ENCODE data around the gene KIF18B. TPM values are rescaled to one million over a fixed set of nuclear protein-coding genes. Genes with fewer than 3 reads are reported as not detected.

The KIF18B gene
- total and polyA plus RNA-seq, 2 donors (not counting 3 experiments of a cell fraction or from before 2014, with no cell fraction given), result 24.5 to 50.3 TPM

- no peak overlapping the region for H3K4me3 ChIP-seq (replicated peaks in 1 of 3; ENCODE audit: insufficient read depth in 1 of 3, low read depth in 1 of 3, low read length in 3 of 3)
- no peak overlapping the region for H3K9ac ChIP-seq (replicated peaks; ENCODE audit: extremely low read depth, insufficient read depth, low read length)
- no peaks in the 10 kb centered on the region for H3K9me1 ChIP-seq (replicated peaks; ENCODE audit: control insufficient read depth, extremely low read depth, insufficient read depth, low read length)
- H3K4me2 ChIP-seq (ENCODE audit: insufficient read depth, low read length), result no peak overlapping the region
- H3K79me2 ChIP-seq (ENCODE audit: control insufficient read depth, insufficient read depth, low read length), result no peaks in the 10 kb centered on the region
- intact Hi-C loops (cut with micrococcal nuclease) (no loop called here), dilution Hi-C loops (cut with MboI; ENCODE audit: extremely low pct_ligation_motif_present, low sequenced_read_pairs) (no loop called here)
- DNase-seq (ENCODE audit: low read depth, low spot score) (no peak), FAIRE-seq (no peak)
- BruUV-seq (replicated peaks), result no TSS peak
- no peak for TF ChIP-seq MAX (IDR thresholded peaks at IDR 0.05; ENCODE audit: insufficient read depth, insufficient read length)
- TF ChIP-seq FOS (IDR thresholded peaks at IDR 0.05; ENCODE audit: borderline replicate concordance, insufficient read depth, low read length), result no peak
- no peak for TF ChIP-seq GATA2 (IDR thresholded peaks at IDR 0.05; ENCODE audit: insufficient read depth, insufficient read length, low read depth, low read length)
- TF ChIP-seq CTCF (IDR thresholded peaks at IDR 0.05; ENCODE audit: extremely low read depth in 1 of 2, insufficient read depth in 1 of 2, low read depth in 1 of 2, low read length in 2 of 2), result no peak
- no peak for TF ChIP-seq POLR2AphosphoS5 (IDR thresholded peaks at IDR 0.05; ENCODE audit: insufficient read depth, low read depth, low read length)
- TF ChIP-seq POLR2A (IDR thresholded peaks at IDR 0.05; ENCODE audit: low read depth, low read length), result no peak
- TF ChIP-seq EZH2 (IDR thresholded peaks at IDR 0.05; ENCODE audit: borderline replicate concordance, low read depth, low read length, severe bottlenecking), result no peak
- TF ChIP-seq JUN (IDR thresholded peaks at IDR 0.05; ENCODE audit: borderline replicate concordance, insufficient read depth, insufficient read length, low read depth), result no peak
- TF ChIP-seq MYC (IDR thresholded peaks at IDR 0.05; ENCODE audit: low read depth, low read length), result no peak
- H2AFZ ChIP-seq (ENCODE audit: low read depth, low read length), result no peak overlapping the region
- H3K27ac ChIP-seq (ENCODE audit: insufficient read depth, low read depth, low read length), result no peak overlapping the region
- POLR2A ChIA-PET, result no interaction called here
- no peaks in the 10 kb centered on the region for H3K9me3 ChIP-seq (replicated peaks; ENCODE audit: control insufficient read depth, insufficient read depth, low read length)
- no peaks in the 10 kb centered on the region for H4K20me1 ChIP-seq (replicated peaks; ENCODE audit: control insufficient read depth, extremely low read depth, insufficient read depth, low read length)
- peaks cover 3% of the 10 kb centered on the region for H3K4me1 ChIP-seq (ENCODE audit: control insufficient read depth, extremely low read depth, insufficient read depth, low read length)
- CTCF ChIA-PET, result interaction anchor here (2.0 kb wide), 1 partner anchor 33 kb away, joined by 9 read pairs; no protein-coding TSS in a partner anchor
- H3K27me3 ChIP-seq (ENCODE audit: control insufficient read depth in 2 of 2, insufficient read depth in 2 of 2, low read length in 2 of 2), result peaks cover 3 to 5% of the 10 kb centered on the region in 2 experiments
- H3K36me3 ChIP-seq (ENCODE audit: control insufficient read depth in 2 of 2, extremely low read depth in 1 of 2, insufficient read depth in 2 of 2, low read length in 2 of 2), result no peaks in the 10 kb centered on the region
Observed at GRCh38 chr17:44952946-44953475, 5.4 kb upstream of the KIF18B start.

Measured in endothelial cell of umbilical vein (primary cell).